GM21737 (cell line): ENCODE results near the gene TSPAN12.
A peak's percentile ranks its signal among the peaks of the same experiment; 100 is the strongest.
"Not testable (repeated sequence)": the region's sequence is repeated elsewhere in the genome, so short reads cannot be mapped to it uniquely, and the experiment has no call there.

ENCODE experiments used
- ATAC-seq: cut with Tn5 transposase; IDR thresholded peaks from one replicate; pipeline ENCODE4 v1.9.1; 2021; ENCODE audit warnings: mild to moderate bottlenecking, moderate library complexity; ENCODE audit not compliant: unreplicated experiment

The TSPAN12 gene

DNA sequence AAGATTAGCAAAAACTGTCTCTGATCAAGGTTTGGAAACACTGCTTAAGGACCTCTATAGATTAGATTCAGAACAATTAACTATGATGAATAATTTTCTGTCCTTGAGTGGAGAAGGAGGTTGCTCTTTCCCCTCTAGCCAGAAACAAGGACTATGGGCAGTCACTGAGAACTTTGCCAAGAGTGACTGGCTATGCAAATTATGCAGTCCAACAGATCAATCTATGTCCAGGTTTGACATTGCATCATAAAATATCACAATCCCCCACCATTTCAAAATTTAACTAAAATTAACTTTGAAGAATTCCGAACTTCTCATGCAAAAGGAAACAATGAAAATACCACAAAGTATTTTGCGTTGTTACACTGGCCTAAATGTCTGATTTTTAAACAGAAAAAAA, 50.6 kb downstream of the TSPAN12 start:
- ATAC-seq: no peak

DNA sequence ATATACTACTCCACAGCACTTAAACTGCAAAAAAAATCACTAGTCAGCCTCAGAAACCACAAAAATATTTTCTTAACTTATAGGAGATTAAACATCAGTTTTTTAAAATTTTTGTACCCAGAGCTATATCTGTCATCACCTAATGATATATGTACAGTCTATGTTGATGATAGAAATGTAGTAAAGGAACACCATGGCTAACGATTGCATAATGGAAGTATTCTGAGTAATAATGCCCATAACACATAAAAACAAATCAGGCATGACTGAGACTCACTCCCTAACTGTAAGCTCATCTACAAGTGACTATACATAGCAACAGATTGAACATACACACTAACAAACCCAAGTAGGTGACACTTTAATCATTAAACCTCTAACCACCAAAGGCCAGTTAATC, 51.3 kb downstream of the TSPAN12 start:
- ATAC-seq: no peak

DNA sequence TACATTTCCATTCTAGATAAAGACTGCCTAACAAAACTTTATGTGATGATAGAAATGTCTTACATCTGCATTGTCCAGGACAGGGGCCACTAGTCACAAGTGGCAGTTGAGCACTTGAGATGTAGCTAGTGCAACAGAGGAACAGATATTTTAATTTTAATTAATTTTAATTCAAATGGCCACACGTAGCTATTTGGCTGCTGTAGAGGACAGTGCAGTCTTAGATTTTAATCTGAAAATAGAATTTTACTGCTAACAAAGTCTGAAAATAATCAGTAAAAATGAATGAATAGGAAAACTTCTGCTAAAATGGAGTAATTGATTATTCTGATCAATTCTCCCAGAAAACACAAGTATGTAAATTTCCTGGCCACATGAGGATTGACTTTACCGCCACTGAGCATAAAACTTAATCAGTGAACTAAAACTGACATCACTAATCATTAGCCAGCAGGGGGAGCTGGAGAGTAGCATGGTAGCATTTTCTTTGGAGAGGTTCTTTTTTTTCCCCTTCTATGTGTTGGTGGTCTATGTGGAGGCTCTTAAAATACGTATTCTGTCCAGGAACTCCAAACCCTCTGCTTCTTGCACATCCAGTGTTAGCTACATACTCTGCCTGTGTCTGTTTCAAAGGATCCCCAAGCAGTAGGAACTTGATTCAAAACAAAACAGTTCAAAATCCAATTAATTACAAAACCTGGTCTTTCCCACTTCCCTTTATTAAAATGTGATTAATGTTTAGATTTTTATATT, 52.1 kb downstream of the TSPAN12 start:
- ATAC-seq: no peak

DNA sequence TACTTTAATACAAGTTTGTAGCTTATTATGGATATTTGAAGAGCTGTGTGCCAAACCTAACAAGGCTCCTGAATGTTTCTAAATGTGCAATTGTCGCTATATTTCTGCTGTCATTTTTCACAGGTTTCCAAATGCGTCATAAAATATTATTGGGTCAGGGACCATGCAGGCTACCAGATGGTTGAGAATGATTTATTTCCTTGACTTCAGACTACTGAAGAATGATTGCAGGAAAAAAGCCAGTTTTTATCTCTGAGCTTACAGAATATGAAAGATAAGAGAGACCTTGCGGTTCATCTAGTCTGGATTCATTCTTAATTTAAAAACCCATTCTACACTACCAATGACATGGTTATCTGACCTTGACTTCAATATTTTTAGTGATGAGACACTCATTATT, 55.2 kb downstream of the TSPAN12 start:
- ATAC-seq: no peak

DNA sequence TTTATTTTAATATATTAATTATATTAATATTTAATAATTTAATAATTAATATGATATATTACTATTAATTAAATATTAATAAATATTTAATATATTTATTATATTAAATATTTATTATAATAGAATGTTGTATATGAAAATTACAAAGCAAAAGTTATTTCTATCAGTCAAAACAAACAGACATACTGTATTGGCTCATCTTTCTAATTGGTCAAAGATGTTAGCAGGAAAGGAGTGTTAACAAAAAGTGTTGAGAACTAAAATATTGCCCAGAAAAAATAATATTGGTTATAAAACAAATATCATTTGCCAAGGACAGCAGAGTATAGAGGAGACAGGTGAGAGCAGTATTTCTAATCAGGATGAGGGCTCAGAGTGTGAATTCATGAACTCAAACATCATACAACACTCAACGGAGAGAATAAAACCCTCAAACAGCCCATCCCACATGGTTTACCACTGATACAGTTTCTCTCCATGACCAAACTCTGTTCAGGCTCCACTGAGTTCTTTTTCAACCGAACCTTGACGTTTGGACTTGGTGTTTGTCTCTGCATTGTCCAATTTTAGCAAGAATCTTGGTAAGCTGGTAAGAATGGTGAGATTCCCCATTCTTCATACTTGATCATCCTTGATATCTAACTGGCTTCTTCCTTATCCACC, 58.0 kb downstream of the TSPAN12 start:
- ATAC-seq: no peak

DNA sequence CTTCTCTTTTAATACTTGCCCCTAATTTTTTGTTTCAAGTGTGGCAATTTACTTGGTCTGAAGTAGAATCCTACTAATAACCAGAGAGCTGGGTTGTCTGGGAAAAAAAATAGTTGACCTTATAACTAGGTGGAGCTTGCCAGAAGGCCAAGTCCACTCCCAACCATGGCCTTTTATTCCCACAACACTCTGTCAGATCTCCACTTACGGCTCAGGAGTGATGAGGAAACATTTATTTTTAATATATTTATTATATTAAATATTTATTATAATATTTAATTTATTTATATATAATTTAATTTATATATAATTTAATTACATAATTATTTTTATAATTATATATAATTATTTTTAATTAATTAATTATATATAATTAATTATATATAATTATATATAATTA, 58.8 kb downstream of the TSPAN12 start:
- no peak for ATAC-seq

DNA sequence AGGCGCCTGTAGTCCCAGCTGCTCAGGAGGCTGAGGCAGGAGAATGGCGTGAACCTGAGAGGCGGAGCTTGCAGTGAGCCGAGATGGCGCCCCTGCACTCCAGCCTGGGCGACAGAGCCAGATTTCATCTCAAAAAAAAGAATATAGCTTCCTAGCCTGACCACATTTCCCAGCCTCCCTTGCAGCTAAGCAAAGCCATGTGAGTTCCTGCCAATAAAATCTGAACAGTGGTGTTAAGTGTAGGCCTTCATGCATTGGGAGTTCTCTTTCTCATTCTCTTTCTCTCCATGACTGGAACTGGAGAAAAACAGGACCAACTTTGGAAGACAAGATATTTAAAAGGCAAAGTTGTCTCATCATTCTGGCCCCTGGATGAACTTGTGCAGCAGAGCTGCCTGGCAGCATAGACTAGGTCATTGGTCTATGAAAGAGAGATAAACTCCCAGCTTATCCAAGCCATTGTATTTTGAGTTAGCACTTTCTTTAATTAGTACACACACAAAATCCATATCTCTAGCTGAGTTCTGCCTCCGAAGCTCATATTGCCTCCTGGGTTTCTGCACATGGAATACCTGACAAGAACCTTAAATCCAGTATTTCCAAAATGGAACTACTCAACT, 60.8 kb downstream of the TSPAN12 start:
- no peak for ATAC-seq

DNA sequence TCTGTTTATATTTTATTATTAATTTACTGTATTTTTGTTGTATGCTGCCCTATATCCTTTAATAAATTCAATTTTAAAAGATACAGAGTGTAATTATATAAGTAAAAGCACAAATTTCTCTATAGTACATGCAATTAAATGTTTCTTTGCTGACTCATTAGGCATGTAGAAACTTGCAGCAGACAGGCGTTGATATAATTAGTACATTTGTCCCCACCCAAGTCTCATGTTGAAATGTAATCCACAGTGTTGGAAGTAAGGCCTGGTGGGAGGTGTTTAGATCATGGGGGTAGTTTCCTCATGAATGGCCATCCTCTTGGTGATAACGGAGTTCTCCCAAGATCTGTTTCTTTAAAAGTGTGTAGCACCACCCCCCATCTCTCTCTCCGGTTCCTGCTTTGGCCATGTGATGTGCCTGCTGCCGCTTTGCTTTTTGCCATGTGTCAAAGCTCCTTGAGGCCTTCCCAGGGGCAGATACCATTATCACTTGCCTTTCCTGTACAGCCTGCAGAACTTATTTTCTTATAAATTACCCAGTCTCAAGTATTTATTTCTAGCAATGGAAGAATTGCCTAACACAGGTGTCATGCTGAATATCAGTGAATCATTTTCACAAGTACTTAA, 63.7 kb downstream of the TSPAN12 start:
- ATAC-seq: no peak

DNA sequence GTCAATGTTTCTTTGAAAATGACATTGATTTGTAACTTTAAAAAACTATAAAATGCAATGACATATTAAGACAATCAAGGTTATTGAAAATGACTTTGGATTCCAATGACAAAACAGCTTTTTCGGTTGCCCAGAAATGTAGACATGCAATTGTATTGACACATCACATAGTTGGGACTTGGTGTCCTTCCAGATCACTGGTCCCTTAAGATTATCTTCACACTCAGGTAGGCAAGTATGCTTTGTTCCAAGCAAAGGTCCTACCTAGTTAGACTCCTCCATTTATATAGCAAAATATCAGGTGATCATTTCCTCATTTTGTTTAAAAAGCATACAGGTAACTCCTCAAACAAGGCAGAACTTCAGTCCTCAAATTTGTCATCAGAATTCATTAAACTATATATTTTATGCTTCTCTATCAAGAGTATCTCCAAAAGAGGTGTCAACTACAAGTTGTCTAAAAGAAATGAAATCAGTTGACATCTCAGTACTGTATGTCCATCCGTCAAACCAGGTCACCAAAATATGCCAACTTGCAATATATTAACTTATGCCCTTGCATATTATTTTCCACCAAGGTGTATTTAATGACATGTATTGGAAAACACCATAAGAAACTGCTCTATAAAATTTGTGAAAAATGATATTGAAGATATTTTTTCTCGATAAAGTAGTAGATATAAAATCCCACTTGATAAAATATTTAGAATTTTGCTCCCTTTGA, 64.6 kb downstream of the TSPAN12 start:
- no peak for ATAC-seq

DNA sequence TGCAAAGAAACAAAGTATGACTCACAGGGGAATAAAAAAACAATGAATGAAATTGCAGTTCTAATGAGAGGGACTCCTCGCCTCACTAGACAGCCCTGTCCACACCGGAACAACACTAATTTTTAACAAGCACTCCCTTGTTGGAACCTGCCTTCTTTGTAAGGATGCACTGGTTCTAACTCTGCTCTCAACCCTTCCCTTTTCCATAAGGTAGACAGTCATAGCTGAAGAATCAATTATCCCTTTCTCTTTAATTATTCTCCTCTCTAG, 65.1 kb downstream of the TSPAN12 start:
- ATAC-seq: no peak

DNA sequence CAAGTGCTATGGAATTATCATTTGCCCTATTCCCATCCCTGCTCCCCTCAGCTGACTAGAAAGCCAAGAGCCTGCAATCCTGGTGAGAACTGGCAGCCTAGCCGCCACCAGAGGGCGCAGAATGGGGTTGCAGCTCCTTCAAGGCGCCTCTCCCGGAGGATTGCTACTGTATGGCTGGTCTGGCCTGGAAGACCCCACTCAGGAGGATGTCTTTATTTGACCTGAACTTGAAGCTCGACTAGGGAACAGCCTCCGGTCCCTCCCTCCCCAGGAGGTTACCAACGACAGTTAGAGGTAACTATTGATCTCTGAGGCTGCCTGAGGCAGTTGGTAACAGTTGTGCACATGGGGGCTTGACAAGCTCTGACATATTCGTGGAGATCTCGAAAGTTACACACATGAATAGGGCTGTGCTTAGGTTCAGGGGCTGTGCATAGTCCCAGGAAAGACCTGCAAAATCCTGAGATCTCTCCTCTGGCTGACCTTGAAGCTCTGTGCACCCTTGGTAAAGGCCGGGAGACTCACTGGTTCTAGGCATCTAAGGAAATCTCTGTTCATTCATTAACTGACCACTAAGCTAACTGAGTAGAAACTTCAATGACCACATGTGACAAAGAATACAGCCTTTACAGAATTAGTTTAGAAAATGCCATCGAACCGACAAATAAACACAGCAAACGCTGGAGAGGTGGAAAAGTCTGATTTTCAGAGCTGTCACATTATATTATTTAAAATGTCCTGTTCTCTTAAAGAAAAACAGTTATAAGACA, 65.7 kb downstream of the TSPAN12 start:
- peak; percentile 94 for ATAC-seq

DNA sequence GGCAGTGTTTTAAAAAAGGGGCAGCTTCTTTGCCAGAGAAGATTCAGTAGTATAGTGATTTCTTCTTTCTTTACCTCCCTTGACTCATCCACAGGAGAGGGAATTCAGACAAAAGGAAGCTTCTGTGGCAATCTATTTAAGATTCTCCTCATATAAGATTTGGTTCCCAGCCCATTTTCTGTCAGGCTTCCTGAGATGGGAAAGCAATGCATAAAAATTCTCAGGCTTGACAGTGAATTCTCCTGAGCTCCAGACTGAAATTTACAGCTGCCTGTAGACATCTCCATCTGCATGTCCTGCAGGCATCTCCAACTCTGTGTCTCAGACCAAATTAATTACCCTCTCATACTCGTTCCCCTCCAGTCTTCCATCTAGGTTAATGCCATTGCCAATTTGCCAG, 72.8 kb downstream of the TSPAN12 start:
- ATAC-seq: no peak

DNA sequence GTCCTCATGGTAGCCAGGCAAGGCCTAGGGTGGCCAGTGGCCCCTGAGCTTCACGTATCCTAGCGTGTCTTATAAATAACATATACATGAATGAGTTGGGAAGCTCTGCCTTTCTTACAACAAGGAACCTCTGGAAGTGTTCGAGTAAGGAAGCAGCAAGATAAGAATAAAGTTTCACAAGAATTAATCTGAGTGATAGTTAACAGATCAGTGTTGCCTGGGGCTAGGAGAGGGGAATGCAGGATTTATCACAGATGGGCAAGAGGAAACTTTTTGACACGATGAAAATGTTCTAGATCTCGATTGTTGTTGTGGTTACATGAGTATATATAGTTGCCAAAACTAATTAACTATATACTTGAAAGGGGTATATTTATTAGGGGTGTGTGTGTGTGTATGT, 74.2 kb downstream of the TSPAN12 start:
- ATAC-seq: no peak

DNA sequence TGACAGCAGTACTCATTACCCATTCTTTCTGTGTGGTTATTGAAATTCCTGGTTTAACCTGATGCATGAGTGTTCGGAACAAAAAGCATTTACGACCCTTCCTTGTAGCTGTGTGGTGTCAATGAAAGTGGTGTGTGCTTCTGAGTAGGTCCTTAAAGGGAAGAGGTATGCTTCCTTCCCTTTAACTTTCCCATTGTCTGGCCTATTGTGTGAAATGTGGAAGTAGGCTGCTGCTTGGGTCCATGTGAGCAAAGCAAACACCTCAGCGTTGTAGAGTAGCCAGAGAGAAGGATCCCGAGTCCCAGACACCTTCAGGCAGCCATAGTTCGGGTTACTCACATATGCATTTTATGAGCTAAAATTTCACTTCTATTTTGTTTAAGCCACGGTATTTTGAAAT, 74.7 kb downstream of the TSPAN12 start:
- ATAC-seq: no peak

DNA sequence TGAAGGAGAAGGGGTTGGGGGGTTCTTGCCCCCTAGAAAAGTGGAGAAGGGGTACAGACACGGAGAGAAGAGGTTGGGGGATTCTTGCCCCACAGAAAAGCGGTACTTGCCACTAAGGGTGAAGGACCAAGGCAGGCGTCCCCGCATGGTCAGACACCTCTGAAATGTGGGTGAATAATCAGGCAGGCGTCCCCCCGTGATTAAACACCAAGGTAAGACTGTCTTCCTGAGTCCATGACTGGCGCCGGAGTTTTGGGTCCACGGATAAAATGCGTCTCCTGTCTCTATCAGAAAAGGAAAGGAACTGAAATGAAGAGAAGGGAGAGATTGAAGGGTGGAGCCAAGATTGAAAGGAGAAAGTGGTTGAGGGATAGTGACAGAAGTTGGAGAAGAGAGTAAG, 76.0 kb downstream of the TSPAN12 start:
- not testable (repeated sequence) for ATAC-seq

DNA sequence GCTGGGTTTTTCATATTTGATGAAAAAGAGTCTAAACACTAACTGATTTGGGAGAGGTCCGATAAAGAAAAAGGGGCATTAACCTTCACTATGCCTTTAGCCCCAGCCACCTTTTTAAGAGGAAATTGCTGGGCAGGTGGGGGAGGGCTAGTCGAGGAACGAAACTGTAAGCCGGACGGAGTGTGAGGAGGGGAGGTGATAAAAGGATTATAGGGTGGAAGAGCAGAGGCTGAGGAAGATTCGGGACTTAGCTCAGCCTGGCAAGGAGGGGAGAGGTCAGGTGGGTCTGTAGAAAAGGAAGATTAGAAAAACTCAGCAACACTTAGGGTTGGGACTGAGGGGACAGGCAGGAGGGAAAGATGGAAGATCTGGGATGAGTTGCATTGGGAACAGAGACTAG, 77.0 kb downstream of the TSPAN12 start:
- ATAC-seq: no peak

DNA sequence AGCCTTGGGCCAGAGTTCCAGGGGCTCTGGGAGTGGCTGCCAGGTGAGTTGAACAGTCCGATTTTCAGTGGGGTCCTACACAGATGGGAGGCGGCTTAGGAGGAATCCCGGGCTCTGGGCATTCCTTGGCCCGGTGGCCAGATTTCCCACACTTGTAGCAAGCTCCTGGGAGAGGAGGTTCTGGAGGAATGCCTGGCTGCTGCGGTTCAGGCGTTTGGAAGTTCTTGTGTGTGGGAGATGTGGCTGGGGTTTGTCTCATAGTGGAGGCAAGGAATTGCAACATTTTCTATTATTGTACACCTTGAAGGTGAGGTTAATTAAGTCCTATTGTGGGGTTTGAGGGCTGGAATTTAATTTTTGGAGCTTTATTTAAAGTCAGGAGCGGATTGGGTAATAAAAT, 77.5 kb downstream of the TSPAN12 start:
- not testable (repeated sequence) for ATAC-seq

DNA sequence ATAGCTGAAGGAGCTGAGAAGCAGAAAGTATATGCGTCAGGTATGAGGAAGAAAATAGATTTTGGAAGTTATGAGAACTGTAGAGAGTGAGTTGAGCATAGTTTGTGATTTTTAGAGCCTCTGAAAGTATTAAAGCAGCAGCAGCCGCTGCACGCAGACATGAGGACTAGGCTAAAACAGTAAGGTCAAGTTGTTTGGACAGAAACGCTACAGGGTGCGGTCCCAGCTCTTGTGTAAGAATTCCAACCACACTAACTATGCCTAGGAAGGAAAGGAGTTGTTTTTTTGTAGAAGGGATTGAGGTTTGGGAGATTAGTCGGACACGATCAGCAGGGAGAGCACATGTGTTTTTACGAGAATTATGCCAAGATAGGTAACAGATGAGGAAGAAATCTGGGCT, 78.9 kb downstream of the TSPAN12 start:
- ATAC-seq: not testable (repeated sequence)

DNA sequence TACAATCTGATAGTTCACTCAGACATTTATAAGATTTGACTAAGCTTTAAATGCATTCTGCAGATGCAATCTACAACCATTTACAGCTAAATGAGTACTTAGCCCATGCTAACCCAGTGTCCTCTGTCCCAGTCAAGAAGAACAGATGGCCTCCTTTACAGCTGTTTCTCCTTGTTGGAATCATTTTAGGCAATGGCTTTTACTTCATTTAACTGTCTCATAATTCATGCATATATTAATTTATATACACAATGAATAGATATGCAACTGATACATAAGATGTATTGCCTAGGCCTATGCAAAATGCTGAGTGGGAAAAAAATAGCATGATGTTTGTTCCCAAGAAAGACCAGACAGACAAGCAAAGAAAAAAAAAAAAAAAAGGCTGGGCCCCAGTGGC, 82.2 kb downstream of the TSPAN12 start:
- ATAC-seq: no peak

DNA sequence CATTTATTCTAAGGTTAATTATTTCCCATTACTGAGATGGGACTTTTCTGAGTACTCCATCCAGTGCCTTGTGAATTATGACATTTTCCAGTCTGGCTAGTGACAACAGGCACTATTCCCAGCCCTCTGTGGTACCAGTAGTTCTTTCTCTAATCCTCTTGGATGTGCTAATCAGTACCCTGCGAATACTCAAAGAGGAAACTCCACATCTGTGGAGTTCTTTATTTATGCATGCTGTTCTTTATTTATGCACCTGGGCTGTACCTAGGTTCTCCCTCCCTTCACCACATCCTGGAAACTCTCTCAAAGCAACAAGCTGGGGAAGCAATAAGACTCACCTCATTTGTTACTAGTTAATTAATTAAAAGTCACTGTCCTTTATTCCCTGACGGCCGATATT, 83.5 kb downstream of the TSPAN12 start:
- no peak for ATAC-seq

DNA sequence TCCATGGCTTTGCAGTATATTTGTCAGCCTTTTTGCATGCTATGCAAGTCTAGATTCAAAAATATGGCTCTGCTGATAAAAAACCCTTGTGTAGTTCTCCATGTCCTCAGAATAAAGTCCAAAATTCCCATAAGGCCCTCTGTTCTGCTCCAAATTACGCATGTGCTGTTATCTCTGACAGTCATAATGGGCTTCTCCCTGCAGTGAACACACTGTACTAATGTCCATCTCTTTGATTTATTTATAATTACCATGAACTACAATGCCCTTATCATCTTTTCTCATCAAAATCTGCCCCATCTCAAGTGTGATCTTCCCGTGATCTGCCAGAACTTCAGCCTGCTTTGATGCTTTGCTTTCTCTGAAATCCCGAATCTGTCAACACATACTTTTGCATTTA, 87.7 kb downstream of the TSPAN12 start:
- ATAC-seq: no peak
